HG02852 (cell line): ENCODE data around the gene ADAM21.
"Not testable (repeated sequence)": the region's sequence is repeated elsewhere in the genome, so short reads cannot be mapped to it uniquely, and the experiment has no call there.

Experiments
- ATAC-seq: cut with Tn5 transposase; IDR thresholded peaks from one replicate; pipeline ENCODE4 v1.9.1; 2021; ENCODE audit warnings: mild to moderate bottlenecking, moderate library complexity; ENCODE audit not compliant: unreplicated experiment

ADAM21 gene

DNA sequence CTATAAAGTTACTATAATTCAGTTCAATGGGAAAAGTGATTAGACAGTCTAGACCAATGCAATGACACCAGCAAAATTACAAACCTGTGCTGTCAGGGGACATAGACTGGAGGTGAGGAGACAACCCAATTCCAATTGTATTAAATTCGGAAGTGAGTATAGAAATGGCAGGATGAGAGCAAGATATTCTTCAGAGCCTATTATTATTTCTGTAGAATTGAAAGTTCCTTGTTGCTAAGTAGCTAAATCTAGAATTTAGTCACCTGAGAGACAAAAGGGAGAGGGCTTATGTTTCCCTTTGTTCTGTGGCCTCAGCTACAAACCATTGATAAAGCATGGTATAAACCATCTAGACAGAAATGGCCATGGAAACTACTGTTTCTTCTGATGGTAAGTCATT lies at the start of gene ADAM21:
TSS of gene ADAM21 (plus strand) at position 301 of the 400 bp plus-strand sequence. CDS start 5,326 bp downstream, outside the sequence.
- no peak for ATAC-seq

DNA sequence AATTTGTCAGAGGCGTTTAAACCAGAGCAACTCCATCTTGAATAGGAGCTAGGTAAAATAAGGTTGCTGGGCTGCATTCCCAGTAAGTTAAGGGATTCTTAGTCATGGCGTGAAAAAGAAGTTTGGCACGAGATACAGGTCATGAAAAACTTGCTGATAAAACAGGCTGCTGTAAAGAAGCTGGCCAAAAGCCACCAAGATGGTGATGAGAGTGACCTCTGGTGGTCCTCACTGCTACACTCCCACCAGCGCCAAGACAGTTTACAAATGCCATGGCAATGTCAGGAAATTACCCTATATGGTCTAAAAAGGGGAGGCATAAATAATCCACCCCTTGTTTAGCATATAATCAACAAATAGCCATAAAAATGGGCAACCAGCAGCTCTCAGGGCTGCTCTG lies 48.6 kb upstream of the ADAM21 start:
- not testable (repeated sequence) for ATAC-seq

DNA sequence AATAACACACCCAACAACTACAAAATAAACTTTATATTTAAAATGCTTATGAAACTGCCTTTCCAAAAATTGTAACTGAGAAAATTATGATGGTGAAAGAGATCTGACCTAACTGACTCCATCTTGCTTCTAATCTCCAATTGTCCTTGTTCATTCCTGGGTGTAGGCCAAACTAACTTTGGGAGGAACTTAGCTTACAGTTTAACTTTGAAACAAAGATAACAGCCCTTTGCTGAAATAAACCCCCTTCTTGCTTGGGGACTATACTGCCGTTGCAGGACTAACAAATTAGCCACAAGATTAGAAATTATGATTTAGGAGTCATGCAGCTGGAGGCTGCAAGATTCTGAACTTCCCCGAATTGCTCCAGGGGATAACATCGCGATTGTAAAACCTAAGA lies 45.8 kb upstream of the ADAM21 start:
- ATAC-seq, result not testable (repeated sequence)

DNA sequence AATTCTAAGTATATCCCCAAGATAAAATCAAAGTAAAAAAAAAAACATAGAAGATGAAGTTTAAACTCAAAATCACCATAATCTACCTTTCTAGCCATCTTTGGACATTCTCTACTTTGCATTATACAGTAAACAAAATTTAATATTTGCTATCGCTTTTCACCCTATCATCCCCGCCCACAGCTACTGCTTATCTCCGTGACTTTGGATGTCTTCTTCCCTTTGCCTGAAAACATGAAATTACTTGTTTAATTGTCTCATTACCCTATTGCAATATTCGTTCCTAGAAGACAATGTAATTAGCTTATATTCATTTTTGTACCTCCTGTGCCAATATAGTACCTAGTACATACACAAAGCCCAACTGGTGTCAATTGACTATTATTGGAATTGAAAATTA lies 44.4 kb upstream of the ADAM21 start:
- ATAC-seq, result no peak

DNA sequence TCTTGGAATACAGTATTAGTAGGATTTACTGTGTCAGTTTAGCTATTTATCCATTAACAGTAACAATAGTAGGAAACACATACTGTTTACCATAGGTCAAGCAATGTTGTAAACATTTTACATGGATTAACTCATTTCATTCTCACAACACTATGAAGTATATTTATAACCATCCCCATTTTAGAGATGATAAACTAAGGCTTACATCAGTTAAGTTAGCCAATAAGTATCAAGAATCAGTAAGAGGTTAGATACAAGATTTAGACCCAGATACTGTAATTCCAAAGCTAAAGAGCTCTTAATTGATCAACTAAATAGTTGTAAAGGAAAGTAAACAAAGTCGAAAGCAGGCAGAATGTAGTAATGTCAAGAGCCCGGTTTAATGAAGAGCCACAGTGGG lies 36.2 kb upstream of the ADAM21 start:
- no peak for ATAC-seq

DNA sequence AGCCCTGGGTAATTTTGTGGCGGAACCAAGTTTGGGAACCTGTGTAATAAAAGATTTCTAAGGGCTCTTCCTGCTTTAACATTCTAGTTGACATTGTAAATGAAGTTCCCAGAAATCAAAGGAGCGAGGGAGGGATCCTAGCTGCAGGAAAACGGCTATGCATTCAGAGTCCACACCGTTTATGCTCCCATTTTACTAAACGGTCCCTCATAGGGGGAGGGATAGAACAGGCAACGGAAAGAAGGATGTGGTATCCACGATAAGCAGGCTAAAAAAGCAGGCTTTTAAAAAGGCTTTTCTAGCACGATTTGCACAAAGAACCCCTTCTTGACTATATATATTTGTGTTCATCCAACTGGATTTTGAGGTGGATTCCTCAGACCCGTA lies 35.6 kb upstream of the ADAM21 start:
- ATAC-seq, result peak; percentile 12

DNA sequence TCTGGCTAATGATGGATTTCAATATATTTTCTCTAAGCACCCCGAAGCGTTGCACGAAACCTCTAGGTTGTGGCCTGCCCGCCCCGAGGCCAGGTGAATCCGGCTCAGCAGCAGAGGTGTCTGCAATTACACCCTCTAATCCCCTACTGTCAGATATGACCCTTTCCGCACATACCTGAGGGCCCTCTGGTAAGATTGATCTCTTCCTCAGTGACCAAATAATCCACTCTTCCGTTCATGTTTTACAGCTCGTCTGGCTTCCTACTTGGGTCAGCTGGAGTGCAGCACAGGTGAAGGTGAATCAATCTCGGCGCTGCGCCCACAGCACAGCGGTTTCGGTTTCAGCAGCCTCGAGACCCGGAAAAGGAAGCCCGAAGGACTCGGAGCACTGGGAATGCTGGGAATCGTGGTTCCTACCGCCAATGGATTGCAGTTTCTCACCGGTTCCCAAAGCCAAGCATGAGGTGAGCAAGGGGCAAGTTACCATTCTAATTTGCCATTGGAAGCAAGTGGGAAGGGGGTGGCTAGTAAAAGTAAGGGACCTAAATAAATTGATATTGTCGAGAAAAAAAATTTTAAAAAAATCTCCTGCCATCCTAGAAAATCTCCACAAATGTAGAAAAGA lies 35.1 kb upstream of the ADAM21 start, which contains the start of gene SYNJ2BP:
TSS of gene SYNJ2BP (minus strand) at position 366 of the 625 bp plus-strand sequence. CDS start at position 239, 127 bp downstream.
- peak; percentile 62 for ATAC-seq

DNA sequence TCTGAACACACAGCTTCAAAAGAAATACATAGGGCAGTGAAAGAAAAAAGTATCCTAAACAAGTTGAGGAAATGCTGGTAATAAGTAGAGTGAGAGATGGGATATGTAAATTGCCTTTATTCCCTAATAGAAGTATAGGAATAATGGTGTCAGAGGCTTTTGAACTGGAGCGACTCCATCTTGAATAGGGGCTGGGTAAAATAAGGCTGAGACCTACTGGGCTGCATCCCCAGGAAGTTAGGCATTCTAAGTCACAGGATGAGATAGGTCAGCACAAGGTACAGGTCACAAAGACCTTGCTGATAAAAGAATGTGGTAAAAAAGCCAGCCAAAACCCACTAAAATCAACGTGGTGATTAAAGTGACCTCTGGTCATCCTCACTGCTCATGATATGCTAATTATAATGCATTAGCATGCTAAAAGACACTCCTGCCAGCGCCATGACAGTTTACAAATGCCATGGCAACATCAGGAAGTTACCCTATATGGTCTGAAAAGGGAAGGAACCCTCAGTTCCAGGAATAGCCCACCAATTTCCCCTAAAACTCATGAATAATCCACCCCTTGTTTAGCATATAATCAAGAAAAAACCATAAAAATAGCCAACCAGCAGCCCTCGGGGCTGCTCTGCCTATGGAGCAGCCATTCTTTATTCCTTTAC lies 32.6 kb upstream of the ADAM21 start:
- not testable (repeated sequence) for ATAC-seq

DNA sequence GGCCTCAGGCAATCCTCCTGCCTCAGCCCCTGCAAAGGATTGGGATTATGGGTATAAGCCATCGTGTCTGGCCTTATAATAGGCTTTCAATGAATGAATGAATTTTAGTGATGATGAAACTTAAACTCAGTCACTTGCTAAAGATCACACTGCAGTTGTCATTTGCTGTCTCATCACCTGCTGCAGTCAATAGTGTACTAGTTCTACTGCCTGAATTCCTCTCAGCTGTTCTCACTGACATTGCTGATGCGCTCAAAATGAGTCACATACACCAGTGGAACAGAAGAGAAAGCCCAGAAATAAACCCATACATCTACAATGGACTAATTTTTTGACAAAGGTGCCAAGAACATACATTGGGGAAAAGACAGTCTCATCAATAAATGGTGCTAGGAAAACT lies 29.4 kb upstream of the ADAM21 start:
- no peak for ATAC-seq

DNA sequence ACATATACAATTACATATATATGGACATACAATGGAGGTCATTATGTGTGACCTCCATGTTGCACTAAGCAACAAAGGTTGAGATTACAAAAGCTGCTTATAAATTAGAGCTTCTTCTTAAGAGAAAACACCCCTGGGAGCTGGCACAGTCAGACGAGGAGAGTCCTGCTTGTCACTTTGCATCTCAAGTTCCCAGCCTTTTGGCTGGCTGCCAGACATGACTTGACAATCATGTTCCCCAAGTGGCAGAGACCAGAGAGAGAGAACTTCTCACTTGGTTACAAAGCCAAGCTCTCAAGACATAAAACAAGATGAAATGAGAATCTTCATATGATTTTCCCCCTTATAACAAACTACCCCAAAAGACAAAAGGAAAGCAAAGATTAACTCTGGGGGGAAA lies 26.6 kb upstream of the ADAM21 start:
- ATAC-seq, result no peak

DNA sequence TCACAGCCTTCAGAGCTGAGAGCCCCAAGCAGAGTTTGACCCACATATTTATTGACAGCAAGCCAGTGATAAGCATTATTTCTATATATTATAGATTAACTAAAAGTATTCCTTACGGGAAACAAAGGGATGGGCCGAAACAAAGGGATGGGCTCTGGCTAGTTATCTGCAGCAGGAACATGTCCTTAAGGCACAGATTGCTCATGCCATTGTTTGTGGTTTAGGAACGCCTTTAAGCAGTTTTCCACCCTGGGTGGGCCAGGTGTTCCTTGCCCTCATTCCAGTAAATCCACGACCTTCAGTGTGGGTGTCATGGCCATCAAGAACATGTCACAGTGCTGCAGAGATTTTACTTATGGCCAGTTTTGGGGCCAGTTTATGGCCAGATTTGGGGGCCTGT lies 25.4 kb upstream of the ADAM21 start:
- not testable (repeated sequence) for ATAC-seq

DNA sequence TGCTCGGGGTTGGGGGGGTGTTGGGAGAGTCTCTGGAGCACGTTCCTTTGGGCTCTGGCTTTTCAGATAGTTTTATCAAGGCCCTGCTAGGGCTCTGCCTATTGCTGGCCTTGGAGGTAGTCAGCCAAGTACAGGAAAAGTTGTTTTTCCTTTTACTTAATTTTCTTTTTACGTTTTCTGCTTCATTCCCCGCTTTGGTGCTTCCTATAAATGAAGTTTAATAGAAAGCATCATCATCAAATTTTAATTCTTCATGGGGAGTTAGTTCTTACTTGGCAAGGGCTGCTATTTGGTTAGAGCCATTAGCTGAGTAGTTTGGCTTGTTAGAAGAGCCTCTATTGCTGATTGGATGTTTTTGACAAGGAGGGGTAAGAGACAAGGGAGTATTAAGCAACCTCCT lies 15.1 kb upstream of the ADAM21 start:
- ATAC-seq, result no peak

DNA sequence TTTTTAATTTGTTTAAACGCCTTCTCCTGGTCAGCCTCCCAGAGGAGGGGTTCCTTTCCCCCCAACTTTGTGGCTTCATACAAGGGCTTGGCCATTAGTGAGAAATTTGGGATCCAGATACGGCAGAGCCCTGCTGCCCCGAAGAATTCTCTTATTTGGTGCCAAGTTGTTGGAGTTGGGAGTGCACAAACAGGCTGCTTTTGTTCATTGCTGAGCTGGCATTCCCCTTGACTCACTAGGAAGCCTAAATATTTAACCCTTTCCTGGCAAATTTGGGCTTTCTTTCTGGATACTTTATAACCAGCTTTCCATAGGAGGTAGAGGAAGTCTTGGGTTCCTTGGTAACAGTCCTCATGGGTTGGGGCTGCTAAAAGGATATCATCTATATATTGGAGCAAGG lies 10.3 kb upstream of the ADAM21 start:
- no peak for ATAC-seq

DNA sequence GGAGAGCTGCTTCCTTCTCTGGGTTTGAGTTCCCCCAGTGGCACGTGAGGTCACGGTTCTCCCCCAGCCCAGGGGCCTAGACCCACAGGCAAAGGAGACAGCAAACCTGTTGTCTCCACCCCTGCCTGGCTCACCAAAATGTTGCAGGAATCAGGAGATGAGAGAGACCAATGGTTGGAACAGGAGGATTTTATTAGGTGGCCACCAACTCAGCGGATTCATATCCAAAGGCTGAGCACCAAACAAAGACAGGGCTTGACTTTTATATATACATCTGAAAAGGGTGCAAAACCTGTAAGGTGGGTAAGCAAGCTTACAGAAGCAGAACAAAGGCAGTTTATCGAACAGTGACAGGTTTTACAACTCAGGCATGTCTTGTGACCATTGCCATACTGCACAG lies 9.2 kb upstream of the ADAM21 start:
- no peak for ATAC-seq

DNA sequence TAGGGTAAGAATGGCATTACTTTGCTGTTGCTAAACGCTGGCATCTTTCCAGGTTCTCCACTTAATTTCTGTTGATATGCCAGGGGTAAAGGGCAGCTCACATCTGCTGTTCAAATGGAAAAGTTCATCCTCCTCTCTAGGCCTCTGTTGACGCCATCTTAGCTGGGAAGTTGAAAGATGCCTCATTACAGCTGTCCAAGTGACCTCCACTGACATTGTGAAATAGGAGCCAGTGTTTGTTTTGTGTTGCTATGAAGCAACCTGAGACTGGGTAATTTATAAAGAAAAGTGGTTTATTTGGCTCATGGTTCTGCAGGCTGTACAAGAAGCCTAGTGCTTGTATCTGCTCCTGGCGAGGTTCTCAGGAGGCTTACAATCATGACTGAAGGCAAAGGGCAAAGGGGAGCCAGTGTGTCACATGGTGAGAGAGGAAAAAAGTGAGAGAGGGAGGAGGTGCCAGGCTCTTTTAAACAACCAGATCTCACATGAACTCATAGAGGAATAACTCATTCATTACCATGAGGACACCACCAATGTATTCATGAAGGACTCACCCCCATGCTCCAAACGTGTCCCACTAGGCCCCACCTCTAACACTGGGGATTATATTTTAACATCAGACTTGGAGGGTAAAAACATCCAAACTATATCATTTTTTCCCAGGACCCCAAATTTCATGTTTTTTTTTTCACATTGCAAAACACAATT lies 3.2 kb upstream of the ADAM21 start:
- ATAC-seq, result no peak

DNA sequence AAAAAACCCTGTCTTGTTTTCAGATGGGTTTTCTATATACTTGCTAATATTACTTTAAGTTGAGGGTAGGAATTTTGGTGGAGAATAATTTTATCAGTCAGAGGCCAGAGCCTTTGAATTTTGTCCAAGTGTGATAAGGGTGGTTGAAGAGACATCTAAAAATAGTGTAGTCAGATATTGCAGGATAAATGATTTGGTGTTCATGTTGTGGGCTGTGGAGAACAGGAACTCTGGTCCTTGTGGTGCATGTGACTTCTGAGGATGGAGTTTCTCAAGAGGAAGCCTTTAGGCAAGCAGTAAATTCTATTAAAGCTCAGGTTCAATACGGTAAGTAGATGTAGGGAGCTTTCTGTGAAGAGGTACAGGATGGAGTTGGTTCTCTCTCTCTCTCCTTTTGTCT lies 2.8 kb downstream of the ADAM21 start:
- no peak for ATAC-seq

DNA sequence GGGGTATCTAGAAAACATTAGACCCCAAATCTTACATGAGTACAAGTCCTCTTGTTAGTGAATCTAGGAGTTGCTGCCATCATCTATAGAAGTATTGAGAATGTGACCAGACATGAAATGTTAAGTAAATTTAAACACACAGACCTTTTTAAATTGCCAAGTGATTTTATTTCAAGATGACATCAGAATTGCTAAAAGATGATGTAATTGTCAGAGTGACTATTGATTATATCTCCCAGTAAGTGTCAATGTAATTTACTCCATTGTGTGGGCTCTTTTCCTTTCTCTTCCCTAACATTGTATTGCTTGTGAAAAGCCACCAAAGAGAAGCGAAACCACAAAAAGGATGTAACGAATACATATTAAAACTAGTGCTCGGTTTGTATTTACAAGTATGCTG lies 16.8 kb downstream of the ADAM21 start:
- ATAC-seq, result no peak

DNA sequence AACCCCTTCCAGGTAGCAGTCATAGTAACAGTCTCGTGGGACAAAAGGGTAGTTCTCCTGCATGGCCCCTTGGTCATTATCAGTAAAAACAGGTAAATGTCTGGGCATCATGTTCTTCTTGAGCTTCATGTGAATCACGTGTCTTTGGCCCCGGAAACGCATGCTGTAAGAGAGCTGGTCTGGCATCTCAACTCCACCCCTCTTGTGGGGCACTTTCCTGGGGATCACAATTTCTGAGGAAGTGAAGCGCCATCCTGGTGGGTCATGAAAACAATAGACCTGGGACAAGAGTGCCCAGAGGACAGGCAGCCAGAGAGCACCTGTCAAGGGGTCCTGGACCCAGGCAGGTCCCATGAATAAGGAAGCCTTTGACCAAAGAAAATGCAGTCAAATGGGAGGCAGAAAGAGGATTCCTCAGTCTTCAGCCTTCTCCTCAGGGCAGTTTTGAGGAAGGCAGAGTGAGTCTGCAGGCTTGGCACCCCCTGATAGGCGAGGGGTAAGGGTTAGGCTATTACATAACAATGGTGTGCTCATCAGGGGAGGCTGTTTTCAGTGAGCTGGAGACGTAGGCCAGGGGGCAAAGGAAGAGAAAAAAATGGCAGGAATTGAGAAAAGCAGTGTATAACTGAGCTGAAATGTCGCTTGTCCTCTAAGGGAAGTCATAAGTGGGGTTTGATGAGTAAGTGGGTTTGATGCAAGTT lies 19.0 kb downstream of the ADAM21 start:
- not testable (repeated sequence) for ATAC-seq

DNA sequence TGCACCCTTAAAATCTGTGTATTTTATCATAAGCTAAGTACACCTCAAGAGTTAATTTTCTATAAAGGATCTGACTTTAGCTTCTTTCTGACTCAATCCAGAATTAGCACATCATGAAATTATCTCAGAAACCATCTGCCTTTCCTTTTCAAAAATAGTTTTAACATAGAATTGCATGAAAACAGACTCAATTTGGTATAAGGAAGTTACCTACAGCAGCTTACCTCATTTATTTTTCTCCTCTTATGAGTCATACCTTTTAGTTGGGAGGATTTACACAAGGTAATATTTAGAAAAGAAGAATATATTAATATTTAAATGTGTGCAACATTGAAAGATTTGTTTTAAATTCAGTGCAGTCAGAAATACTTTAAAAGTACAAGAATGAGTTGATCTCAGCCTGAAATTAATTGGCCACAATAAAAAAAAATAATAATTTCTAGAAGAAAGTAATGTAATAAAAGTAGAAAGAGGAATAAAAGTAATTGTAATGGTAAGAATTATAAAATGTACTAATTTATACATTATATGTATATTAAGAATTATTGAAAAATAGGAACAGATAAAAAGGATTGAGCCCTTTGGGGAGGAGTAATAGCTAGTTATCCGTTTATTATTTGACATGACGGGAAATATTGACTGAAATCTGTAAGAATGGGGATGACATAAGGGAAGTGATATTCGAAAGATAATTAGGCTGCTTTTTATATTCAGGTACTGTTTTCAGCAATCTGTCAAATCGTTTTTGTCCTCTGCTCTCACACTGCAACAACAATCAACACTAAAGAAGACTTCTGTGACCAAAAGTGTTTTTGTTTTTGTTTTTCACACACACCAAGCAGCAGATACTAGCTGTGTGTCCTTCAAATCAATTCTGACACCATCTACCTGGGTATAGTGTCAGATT lies 20.5 kb downstream of the ADAM21 start:
- ATAC-seq, result no peak

DNA sequence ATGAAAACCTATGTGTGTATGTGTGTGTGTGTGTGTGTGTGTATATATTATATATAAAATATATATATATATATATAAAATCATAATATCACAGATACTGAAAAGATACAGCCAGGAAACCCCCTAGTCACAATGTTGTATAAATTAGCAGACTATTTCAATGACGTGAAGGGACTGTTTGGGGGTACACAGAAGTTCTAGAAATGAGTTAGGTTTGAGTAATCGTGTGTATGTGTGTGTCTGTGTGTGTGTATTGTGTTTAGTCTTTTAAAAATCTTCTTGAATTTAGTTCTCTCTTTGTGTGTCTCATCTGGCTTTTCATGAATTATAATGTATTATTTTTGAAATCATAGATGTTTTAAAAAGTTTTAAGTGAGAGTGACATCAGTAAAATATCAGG lies 21.9 kb downstream of the ADAM21 start:
- ATAC-seq, result no peak
